Erythroblast (primary cell): ENCODE measurements around the gene CDC7.

Experiments
- GATA1 ChIP-seq: IDR thresholded peaks from 2 replicates; pipeline ENCODE4 v1.6.1; 2011; ENCODE audit warnings: low read depth, mild to moderate bottlenecking, control low read depth, low read length, moderate library complexity
- POLR2A ChIP-seq: IDR thresholded peaks from 2 replicates; pipeline ENCODE4 v1.6.1; 2011; ENCODE audit warnings: mild to moderate bottlenecking, low read length

GRCh38 chr1:91572044-91572443, 71.4 kb downstream of the CDC7 start:
- no peak for TF ChIP-seq POLR2A
- no peak for TF ChIP-seq GATA1
